ENCODE results near the gene ANKRD55.

The ANKRD55 gene

DNA sequence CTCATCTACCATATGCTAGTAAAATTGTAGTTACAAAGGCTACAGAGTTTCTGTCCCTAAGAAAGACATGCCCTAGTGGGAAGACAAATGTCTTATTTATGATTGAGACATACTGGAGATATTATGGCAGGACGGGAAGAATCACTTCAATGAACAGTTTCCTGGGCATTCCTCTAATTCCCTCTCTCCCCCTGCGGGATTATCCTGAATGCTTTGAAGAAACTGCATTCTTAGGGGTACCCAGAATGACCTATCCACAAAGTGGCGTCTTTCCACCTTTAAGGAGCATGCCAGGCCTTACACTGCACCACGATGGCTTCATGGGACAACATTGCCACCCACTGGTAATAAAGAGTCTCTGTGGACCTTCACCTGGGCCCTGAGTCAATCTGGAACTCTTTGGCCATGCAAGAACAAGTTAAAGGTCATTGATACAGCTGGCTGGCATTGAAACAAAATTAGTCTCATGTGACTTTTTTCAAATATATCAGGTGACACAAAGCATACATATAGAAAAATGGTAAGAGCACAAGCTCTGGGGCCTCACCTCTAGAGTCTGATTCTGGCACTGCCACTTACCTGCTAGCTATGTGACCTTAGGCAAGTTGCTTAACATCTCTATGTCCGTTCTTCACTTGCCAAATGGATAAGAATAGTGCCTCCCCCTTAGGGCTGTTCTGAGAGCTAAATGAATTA, 32.0 kb downstream of the ANKRD55 start:
- H3K79me2 ChIP-seq (ENCODE audit: low read length) = no peaks in the 10 kb centered on the region
- H3K27me3 ChIP-seq (replicated peaks; ENCODE audit: insufficient read depth, low read length) = no peaks in the 10 kb centered on the region
- DNase-seq = peak; percentile 92
- peaks cover 16% of the 10 kb centered on the region for H3K4me1 ChIP-seq (ENCODE audit: low read length)
- H4K20me1 ChIP-seq (ENCODE audit: insufficient read depth, low read length) = no peaks in the 10 kb centered on the region
- H3K4me3 ChIP-seq (ENCODE audit: low read length) = no peak overlapping the region
- H3K4me2 ChIP-seq (ENCODE audit: low read depth, low read length) = peak overlapping the region; percentile 30
- no peaks in the 10 kb centered on the region for H3K36me3 ChIP-seq (replicated peaks; ENCODE audit: insufficient read depth, low read length)
- H3K9me3 ChIP-seq (replicated peaks; ENCODE audit: insufficient read depth, low read length) = no peaks in the 10 kb centered on the region
- H3K9me2 ChIP-seq (replicated peaks; ENCODE audit: insufficient read depth, low read length) = no peaks in the 10 kb centered on the region
- H2AFZ ChIP-seq (ENCODE audit: low read length) = peak overlapping the region; percentile 46
- no peaks in the 10 kb centered on the region; the same call in 1 of the 2 replicates for H3F3A ChIP-seq (ENCODE audit: insufficient read depth, low read length)
- TF ChIP-seq, protein P1, sequence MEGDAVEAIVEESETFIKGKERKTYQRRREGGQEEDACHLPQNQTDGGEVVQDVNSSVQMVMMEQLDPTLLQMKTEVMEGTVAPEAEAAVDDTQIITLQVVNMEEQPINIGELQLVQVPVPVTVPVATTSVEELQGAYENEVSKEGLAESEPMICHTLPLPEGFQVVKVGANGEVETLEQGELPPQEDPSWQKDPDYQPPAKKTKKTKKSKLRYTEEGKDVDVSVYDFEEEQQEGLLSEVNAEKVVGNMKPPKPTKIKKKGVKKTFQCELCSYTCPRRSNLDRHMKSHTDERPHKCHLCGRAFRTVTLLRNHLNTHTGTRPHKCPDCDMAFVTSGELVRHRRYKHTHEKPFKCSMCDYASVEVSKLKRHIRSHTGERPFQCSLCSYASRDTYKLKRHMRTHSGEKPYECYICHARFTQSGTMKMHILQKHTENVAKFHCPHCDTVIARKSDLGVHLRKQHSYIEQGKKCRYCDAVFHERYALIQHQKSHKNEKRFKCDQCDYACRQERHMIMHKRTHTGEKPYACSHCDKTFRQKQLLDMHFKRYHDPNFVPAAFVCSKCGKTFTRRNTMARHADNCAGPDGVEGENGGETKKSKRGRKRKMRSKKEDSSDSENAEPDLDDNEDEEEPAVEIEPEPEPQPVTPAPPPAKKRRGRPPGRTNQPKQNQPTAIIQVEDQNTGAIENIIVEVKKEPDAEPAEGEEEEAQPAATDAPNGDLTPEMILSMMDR (IDR thresholded peaks at IDR 0.05; ENCODE audit: low read length) = peak; percentile 97
- TF ChIP-seq EZH2 (optimal IDR thresholded peaks at IDR 0.05; ENCODE audit: low read depth, low read length) = no peak
- H3K9ac ChIP-seq (ENCODE audit: low read length) = peak overlapping the region; percentile 12; the same call in 1 of the 2 replicates
- H3K27ac ChIP-seq (ENCODE audit: low read length) = peak overlapping the region; percentile 42; the same call in 1 of the 2 replicates

DNA sequence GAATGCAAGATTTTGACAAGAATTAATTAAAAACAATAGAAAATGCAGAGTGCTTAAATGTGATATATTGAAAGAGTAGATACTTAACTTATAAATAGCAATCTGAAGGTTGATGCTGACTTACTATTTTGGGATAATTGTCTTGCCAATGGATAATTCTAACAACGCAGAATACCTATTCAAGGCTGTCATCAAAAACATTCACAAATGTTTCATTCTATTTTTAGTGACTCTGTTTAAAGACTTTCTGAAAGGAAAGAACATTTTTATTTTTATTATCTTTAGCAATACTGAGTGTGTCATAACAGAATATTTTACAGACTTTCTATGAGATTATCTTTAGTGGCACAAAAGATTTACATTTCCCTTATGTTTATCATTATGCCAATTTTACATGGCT, 38.1 kb downstream of the ANKRD55 start:
- Histone ChIP-seq H3K79me2 (ENCODE audit: low read length) (no peaks in the 10 kb centered on the region), H3K27ac (ENCODE audit: low read length) (no peak overlapping the region), H3F3A (ENCODE audit: insufficient read depth, low read length) (no peaks in the 10 kb centered on the region; the same call in 1 of the 2 replicates), H2AFZ (ENCODE audit: low read length) (no peak overlapping the region), H3K4me2 (ENCODE audit: low read depth, low read length) (no peak overlapping the region), H4K20me1 (ENCODE audit: insufficient read depth, low read length) (no peaks in the 10 kb centered on the region), H3K36me3 (replicated peaks; ENCODE audit: insufficient read depth, low read length) (no peaks in the 10 kb centered on the region), H3K27me3 (replicated peaks; ENCODE audit: insufficient read depth, low read length) (no peaks in the 10 kb centered on the region), H3K9me2 (replicated peaks; ENCODE audit: insufficient read depth, low read length) (no peaks in the 10 kb centered on the region), H3K9me3 (replicated peaks; ENCODE audit: insufficient read depth, low read length) (no peaks in the 10 kb centered on the region), H3K9ac (ENCODE audit: low read length) (no peak overlapping the region), H3K4me3 (ENCODE audit: low read length) (no peak overlapping the region), H3K4me1 (ENCODE audit: low read length) (peaks cover 9% of the 10 kb centered on the region)
- no peak for DNase-seq
- TF ChIP-seq, protein P1 (IDR thresholded peaks at IDR 0.05; ENCODE audit: low read length) = no peak
- TF ChIP-seq EZH2 (optimal IDR thresholded peaks at IDR 0.05; ENCODE audit: low read depth, low read length) = no peak
- no peak for TF ChIP-seq EZH2phosphoT487 (IDR thresholded peaks at IDR 0.05; ENCODE audit: low read length)

DNA sequence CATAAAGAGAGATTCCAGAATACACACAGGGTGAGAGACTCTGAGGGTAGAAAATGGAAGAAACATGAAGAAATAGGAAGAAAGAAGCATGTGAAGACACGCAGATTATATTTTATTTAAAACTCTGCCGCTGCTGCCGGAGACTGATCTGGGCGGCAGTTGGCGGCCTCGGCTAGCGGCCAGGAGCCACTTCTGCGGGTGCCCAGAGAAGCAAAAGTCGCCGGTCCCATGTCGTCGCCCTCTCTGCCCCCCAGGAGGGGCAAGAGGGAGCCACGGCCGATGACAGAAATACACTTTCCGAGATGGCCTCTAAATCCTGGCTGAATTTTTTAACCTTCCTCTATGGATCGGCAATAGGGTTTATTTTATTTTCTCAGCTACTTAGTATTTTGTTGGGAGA, 40.9 kb downstream of the ANKRD55 start:
- H3K9me2 ChIP-seq (replicated peaks; ENCODE audit: insufficient read depth, low read length) = no peaks in the 10 kb centered on the region
- H3K36me3 ChIP-seq (replicated peaks; ENCODE audit: insufficient read depth, low read length) = no peaks in the 10 kb centered on the region
- H3K27me3 ChIP-seq (replicated peaks; ENCODE audit: insufficient read depth, low read length) = no peaks in the 10 kb centered on the region
- peaks cover 7% of the 10 kb centered on the region for H3K4me1 ChIP-seq (ENCODE audit: low read length)
- no peaks in the 10 kb centered on the region for H4K20me1 ChIP-seq (ENCODE audit: insufficient read depth, low read length)
- DNase-seq = no peak
- H3K27ac ChIP-seq (ENCODE audit: low read length) = no peak overlapping the region
- no peak overlapping the region for H3K4me3 ChIP-seq (ENCODE audit: low read length)
- no peaks in the 10 kb centered on the region for H3K79me2 ChIP-seq (ENCODE audit: low read length)
- no peaks in the 10 kb centered on the region for H3F3A ChIP-seq (ENCODE audit: insufficient read depth, low read length)
- no peak for TF ChIP-seq EZH2phosphoT487 (IDR thresholded peaks at IDR 0.05; ENCODE audit: low read length)
- TF ChIP-seq EZH2 (optimal IDR thresholded peaks at IDR 0.05; ENCODE audit: low read depth, low read length) = no peak
- TF ChIP-seq, protein P1 (IDR thresholded peaks at IDR 0.05; ENCODE audit: low read length) = no peak
- no peak overlapping the region for H3K4me2 ChIP-seq (ENCODE audit: low read depth, low read length)
- H3K9me3 ChIP-seq (replicated peaks; ENCODE audit: insufficient read depth, low read length) = no peaks in the 10 kb centered on the region
- H2AFZ ChIP-seq (ENCODE audit: low read length) = no peak overlapping the region
- no peak overlapping the region for H3K9ac ChIP-seq (ENCODE audit: low read length)
